Activated CD4-positive, alpha-beta T cell treated with anti-CD3 and anti-CD28 coated beads for 24 hours (primary cell): ENCODE measurements around the gene RAB31.

Experiments
- DNase-seq, 2 donors: peaks; one replicate each; pipeline ENCODE4 v3.0.0-alpha.2; 2020; ENCODE audit warnings: low read depth in 2 of 2

The RAB31 gene

DNA sequence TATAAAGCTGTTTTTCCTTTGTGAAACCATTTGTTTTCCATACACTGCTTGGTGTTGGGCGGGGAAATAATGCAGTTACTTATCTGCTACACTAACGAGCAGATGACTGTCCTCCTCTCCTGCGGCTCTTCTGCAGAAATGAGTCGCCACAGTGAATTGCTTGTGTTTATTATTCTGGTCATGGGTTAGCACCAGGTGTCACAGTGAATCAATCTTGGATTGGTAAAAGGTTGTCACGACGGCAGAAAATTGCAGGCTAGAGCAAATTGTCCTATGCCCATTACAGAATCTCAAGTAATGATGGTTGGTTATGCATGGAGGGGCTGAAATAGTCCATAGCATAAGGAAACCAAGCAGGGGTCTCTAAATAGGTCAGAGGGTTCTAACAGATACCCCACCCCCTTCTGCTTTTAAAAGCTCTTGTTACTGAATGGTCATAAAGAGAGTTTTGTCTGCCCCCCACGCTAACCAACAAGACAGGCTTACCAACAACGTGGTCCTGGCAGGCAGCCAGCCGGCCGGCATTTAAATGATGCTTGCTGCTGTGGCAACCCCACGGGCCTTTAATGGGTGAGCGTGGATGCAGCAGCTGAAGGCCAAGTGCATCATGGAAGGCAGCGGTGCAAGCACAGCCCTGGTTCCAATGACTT lies 29.5 kb downstream of the RAB31 start:
- no peak for DNase-seq

DNA sequence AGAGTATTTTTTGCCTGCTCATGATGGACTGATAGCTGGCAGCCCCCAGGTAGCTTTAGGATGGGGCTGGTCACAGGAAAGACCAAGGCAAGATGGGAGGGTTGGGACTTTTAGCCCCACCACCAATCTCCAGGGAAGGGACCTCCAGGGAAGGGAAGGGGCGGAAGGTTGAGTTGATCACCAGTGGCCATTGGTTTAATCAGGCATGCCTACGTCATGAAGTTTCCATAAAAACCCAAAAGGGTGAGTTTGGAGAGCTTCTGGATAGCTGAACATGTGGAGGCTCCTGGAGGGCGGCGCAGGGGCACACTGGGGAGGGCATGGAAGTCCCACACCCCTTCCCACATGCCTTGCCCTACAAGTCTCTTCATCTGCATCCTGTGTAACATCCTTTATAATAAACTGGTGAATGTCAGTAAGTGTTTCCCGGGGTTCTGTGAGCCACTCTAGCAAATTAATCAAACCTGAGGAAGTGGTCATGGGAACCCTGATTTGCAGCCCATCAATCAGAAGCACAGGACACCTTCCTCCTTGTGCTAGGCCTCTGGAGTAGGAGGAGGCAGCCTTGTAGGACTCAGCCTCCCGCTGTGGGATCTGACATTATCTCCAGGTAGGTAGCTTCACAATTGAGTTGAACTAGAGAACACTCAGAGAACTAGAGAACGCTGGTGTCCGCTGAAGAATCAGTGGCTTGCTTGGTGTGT lies 30.3 kb downstream of the RAB31 start:
- no peak for DNase-seq

- DNase-seq: no peak
Measured at GRCh38 chr18:9739516-9739915, 31.4 kb downstream of the RAB31 start.

GRCh38 chr18:9740071-9740470 lies 32.0 kb downstream of the RAB31 start:
- no peak for DNase-seq

DNA sequence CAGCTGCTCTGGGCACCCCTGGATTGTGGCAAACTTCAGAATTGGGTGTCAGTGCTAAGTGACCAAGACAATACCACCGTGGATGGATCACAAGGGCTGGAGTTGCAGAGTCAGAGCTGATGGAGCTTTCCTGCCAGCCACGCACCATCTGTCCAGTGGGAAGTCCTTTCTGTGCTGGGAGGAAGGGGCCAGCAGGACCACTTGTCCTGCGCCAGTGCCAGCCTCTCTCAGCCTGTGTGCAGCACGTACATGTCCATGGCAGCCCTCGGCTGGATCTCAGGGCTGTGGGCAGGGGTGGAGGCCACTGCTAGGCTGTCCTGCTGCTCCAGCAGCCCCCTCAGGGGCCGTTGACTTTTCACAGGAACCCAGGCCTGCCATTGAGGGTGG lies 33.3 kb downstream of the RAB31 start:
- no peak for DNase-seq

DNA sequence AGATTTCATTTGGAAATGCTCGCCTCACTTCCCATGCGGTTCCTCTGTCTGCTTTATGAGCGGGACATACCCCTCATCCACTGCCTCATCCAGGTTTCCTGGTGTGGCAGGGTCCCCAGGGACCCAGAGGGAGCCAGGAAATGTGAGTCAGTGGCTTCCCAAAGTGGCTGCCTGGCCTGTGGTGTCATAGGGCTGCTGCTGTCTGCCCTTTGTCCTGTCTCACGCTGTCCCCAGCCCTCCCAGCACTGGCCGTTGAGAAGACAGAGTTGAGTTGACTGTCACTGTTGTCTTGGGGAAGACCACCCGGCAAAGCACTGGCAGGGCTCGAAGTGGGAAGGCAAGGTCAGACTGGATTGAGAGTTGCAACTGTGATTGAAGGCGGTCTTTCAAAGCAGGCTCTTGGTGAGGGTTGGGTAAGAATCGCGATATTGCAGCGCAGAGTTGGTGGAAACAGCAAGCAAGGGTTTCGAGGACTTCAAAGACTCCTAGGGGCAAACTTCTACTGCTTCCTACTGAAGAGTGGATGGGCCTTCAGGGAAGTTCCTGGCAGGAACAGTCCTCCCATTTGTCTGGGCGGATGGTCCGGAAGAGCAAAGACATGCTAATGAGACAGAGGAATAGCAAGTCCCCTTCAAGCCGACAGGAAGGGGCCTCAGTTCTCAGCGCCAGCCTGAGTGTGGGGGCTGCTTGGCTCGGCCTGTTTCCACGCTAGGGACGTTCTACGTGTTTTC lies 33.9 kb downstream of the RAB31 start:
- no peak for DNase-seq

DNA sequence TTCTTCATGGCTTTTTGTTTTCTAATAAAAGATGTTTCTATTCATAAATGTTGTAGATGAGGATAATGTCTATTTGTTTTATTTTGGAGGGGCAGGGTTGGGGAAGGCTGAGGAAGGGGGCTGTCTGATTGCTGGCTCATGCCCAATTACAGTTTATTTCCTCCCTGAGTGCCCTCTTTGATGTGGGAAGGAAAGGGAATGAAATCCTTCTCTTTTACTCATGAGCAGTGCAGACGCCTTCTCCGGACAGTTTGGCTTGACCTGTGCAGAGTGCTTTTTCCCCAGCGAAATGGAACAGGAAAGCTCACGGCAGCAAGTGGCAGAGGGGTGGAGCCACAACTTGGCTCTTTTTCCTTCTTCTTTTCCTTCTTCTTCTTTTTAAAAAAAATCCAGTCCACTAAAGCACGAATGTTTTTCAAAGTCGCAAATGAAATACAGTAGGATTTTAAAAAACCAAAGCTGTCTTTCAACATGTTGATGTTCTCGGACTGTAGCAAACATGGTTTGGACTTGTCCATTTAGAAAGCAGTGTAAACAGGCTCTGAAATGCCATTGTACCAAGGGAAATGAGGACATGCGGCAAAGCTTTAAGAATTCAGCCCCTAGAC lies 34.5 kb downstream of the RAB31 start:
- DNase-seq: no peak

DNA sequence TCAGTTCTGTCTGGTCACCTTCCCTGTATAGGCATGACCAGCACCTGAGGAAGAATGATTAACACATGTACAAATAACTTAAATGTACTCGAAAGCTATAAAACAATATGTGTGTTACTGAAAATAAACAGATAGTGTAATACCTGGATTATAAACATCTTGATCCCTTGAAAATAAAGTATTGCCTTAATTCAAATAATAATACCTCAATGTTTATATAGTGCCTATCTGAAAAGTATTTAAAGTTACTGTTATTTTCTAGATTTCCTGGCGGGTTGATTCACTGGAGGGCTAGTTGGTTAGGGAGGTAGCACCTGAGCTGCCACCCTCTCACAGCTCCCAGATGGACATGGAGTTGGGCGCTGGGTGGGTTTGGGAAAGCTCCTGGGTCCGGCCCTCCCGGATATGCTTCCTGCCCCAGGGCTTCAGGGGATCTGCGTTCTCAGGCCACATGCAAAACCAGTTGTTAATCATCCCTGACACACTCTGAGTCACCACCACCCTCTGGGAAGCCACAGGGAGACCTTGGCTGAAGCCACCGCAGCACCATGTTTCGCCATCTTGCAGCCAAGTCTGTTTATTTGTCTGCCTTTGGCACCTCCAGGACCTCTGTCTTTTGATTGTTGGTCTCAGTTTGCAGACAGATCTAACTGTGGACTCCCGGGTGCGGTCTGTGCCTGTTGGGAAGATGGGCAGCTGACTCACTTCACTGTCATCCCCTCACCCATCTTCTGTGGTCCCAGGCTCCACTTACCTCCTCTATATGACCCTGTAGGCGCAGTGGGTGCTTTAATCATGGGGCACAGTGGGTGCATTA lies 35.3 kb downstream of the RAB31 start:
- DNase-seq: no peak

DNA sequence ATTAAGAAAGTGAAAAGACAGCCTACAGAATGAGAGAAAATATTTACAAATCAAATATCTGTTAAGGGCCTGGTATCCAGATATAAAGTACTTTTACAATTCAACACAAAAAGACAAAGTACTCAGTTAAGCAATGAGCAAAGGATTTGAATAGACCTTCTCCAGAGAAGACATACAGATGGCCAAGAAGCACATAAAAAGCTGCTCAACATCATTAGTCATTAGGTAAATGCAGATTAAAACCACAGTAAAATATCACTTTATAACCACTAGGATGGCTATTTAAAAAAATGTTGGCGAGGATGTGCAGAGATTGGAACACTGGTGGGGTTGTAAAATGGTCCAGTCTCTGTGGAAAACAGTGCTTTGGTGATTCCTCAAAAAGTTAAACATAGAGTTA lies 38.9 kb downstream of the RAB31 start:
- no peak for DNase-seq

GRCh38 chr18:9749611-9750010 lies 41.5 kb downstream of the RAB31 start:
- DNase-seq: no peak

DNA sequence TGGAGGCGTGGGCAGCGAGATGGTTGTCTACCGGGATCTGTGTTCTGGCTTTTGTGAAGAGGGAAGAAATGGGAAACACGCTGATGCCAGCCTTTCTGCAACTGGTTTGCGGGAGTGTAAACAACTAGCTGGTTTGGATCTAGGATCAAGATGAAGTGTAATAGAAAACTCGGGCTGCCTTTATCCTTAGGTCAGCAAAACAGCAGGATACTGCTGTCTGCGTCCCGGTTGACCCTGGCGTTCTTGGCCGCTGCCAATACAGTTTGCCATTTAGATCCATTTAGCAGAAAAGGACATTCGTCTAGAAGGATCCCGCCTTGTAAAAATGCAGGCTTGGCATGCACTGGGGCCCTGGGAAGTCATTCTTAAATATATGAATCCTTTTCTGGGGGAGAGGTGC lies 42.0 kb downstream of the RAB31 start:
- DNase-seq: no peak

- DNase-seq: no peak
Measured at GRCh38 chr18:9750606-9751304, 42.7 kb downstream of the RAB31 start.

DNA sequence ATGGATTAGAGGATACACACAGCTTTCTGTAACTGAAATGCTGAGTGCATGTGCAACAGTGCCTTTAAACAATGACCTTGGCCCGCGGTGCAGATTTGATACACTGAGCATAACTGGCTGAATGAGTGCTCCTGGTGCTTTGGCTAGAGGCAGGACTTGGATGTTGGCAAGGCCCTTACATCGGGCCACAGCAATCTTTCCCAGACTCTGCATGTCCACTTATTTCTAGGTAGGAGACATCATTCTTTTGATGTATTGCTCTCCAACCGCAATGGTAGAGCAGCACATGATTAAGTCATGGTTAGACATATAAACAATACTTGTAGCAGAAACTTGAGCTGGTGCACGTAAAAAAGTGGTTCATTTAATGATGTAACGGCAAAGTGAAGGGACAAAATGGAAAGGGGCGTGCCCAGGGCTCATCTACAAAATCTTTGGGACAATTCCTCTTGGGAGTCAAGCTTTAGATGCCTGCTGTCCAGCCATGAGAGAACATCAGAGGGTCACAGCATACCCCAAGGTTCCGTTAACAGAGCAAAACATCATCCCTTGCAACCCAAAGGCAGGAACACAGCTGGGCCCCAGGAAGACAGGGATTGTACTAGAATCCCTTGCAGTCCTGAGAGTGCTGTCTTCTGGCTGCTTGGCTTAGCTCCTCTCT lies 43.4 kb downstream of the RAB31 start:
- no peak for DNase-seq

- no peak for DNase-seq
Measured at GRCh38 chr18:9753846-9754245, 45.7 kb downstream of the RAB31 start.

DNA sequence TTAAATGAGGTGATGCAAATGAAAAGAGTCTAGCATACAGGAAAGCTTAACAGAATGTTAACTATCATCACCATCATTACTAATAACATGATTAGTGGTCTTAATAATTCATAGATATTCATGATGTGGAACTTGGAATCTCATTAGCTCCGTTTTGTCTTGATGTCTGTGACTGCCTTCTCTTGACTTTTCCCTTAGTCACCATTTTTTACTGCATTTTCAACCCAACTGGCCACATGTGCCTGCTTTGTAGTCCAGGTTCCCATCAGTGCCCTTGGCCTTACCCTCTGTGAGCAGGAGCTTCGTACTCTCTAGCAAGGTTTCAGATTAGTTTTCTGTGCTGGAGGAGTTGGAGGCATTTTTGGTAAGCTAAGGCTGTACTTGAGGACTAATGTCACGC lies 47.0 kb downstream of the RAB31 start:
- no peak for DNase-seq

- DNase-seq: no peak
Measured at GRCh38 chr18:9755615-9756014, 47.5 kb downstream of the RAB31 start.

- no peak for DNase-seq
Measured at GRCh38 chr18:9756271-9756932, 48.3 kb downstream of the RAB31 start.

DNA sequence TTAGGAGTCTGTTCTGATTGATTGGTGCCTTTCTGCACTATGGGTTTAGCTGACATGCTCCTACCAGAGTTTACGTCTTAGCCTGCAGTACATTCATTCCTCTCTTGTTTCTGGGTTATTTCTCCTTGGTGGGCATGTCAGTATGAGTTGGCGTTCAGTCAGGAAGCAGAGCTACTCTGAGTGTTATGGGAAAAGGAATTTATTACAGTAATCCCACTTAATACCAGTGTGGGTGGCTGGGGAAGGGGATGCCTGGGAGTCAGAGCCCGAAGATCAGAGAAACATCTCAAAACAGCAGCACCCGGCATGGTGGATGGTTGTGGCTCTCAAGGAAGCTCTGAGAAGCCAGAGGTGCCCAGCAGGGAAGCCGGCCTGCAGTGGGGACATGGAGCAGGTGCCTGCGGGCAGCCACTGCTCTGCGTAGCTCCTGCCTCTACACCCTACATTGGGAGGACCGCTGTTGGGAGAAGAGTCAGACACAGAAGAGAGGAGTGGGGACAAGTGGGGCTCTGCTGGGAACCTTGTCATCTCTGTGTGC lies 48.9 kb downstream of the RAB31 start:
- DNase-seq: no peak

DNA sequence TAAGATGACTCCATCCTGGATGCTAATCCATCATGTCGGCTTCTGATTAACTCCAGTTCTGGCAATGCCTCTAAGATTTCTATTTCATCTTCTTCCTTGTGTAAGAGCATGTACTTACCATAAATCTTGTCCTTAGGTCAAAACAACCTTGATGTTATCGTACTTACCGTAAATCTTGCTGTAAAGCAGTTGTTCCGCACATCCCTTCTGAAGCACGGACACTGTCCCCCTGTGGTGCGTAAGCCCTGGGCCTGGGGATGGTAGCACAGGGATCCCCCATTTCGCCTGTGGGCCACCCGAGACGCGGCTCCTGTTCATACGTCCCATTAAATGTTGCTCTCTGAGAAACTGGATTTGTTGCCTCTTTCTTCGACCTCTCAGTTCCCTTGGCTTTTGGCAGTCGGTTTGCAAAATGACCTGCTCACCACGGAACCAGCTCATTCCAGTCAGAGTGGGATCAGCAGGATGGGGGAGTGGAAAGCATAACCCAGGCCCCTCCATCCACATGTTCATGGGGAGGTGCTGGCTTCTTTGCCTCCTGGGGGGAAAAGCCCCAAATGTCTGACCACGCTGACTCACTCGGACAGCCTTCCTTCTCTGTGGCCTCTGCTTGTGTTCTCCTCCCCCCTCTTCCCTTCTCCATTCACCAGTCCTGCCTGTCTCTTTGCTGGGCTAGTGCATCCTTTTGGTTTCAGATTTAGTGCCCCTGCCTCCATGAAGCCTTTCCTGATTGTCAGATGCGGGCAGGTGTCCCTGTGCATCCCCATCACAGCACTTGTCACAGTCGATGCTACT lies 49.9 kb downstream of the RAB31 start:
- no peak for DNase-seq
